ENCODE data around the gene ZNF554. TPM values are rescaled to one million over a fixed set of nuclear protein-coding genes. Genes with fewer than 3 reads are reported as not detected.

The ZNF554 gene
- 1 to 10 TPM; 1.2 to 1.3 TPM for total RNA-seq

DNA sequence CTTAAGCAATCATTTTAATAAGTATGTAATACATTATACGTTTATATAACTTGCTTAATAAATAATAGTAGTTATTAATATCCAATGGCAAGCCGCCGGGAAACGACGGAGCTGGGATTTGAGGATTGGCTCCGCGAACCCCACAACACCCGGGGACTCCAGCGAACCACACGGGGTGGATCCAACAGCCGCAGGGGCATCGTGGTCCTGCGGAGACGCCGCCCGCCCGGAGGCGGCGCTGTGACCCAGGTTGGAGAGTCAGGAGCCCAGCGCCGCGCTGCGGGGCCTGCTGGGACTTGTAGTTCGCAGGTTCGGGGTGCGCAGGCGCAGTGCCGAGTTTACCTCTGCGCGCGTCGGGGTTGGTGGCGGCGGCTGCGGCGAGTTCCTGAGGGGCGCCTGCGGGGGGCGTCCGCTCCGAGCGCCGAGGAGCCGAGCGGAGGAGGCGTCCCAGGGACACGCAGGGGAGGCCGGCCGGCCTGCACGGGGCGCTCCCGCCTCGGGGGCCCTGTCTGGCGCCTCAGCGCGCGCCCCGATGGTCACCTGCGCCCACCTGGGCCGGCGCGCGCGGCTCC, at the start of gene ZNF554:
ZNF554 (plus strand) TSS at position 329 of the 572 bp plus-strand sequence; CDS start at position 533, 204 bp downstream.
- no peak within 1 kb of the TSS for H3K27ac Mint-ChIP-seq

DNA sequence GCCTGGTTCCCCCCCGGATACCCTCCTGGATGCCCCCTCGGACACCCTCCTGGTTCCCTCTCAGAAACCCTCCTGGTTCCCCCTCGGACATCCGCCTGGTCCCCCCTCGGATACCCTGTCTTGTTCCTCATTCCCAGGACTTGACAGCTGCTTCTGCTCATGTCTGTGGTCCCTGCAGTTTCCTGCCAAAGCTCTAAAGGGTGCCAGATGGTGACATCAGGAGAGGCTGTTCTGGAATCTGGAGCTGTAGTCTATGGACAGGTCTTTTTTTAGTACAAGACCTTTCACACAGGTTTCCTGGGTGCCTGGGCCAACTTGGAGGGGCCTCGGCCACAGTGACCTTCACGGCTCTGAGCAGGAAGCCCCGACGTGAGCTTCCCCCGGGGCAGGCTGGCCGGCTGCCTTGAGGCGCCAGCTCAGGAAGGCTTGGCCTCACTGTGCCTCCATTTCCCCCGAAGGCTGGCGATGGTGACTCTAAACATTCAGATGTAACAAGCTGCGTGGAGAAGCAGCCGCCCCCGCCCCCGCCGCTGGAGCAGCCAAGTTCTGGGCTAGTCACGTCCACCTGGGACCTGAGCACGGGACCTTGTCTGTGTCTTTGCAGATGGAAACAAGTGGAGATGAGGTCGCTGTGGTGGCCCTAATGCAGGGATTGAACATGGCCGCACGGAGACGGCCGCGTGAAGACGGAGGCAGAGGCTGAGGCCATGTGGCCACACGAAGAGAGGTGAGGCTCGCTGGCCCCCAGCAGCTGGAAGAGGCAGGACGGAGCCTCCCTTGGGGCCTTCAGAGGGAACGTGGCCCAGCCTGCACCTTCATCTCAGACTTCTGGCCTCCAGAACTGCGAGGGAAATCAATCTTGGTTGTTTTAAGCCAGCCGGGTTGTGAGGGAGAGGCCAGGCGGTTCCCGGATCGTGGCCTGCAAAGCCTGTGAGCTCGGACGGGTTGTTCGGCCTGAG, 49.3 kb upstream of the ZNF554 start:
- no peaks in the 10 kb centered on the region for H3K27me3 Mint-ChIP-seq

More for the DNA sequence above, at the start of gene ZNF554:
- Mint-ChIP-seq H3K9me3 (no peaks in the 10 kb centered on the region), H3K36me3 (no peaks in the 10 kb centered on the region), H3K27me3 (no peaks in the 10 kb centered on the region), H3K4me3 (peak within 1 kb of the TSS; percentile 84), H3K4me1 (peaks cover 2% of the 10 kb centered on the region)
- peak; percentile 99 for DNase-seq

DNA sequence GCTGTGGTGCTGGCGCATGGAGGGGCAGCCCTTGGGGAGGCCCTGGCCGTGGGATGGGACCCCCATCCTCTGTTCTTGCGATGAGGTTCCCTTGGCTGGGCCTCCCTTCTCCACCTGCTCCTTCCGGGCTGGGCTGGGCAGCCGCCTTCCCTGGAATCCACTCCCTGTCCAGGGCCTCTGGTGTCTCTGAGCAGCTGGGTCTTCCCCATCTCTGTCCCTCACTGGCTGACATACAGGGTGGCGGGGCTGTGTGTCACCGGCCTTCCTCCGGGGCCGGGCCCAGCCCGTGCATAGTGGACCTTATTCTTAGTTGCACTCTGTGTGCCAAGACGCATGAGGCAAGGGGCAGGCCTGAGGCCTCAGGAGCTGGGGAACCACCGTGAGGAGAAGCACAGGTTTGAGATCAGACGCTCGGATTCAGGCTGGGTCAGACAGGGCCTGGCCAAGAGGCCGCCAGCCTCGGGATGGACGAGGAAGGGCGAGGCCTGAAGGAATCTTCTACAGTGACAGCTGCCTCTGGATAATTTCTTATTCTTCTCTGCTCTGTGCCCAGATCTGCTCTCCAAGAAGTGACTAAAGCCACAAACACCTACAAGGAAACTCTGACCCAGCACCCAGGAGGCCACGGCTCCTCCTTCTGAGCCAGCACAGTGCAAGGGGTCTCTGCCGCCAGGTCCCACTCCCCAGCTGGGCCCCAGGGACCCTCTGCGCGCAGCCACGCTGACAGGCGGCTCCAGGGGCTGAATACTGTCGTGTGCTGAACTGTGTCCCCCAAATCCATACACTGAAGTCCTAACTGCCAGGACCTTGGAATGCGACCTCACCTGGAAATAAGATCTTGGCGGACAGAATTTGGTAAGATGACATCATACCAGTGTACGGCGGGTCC, 47.6 kb upstream of the ZNF554 start:
- Mint-ChIP-seq H3K27ac (no peak overlapping the region), H3K4me3 (no peak overlapping the region), H3K36me3 (peaks cover 22% of the 10 kb centered on the region), H3K27me3 (no peaks in the 10 kb centered on the region), H3K4me1 (peaks cover 17% of the 10 kb centered on the region), H3K9me3 (no peaks in the 10 kb centered on the region)
- no peak for DNase-seq

More for the DNA sequence above, 49.3 kb upstream of the ZNF554 start:
- Mint-ChIP-seq H3K4me1 (peaks cover 8% of the 10 kb centered on the region), H3K27ac (no peak overlapping the region), H3K4me3 (no peak overlapping the region), H3K9me3 (no peaks in the 10 kb centered on the region), H3K36me3 (peaks cover 9% of the 10 kb centered on the region)
- DNase-seq: no peak

DNA sequence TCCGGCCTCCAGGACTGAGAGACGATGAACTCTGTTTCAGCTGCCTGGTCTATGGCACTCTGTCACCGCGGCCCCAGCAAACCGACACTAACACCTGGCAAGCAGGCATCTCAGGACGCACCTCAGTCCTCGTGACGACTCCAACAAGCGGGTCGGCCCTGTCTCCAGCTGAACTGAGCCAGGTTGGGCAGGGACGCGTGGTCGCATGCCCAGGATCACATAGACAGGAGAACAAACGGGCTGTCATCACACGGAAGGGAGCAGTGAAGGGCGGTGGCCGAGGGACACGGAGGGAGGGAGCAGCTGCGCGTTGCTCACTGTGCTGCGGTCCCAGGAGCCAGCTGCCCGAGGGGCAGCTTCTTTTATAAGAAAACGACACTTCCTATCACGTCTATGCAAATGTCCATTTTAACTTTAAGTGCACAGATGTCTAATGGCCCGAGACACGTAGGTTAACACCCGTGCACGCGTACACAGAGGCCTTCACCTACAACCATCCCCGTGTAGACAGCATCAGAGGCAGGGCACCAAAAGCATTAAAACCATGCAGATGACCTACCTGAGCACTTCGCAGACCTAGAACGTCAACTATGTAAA, 45.5 kb upstream of the ZNF554 start:
- Mint-ChIP-seq H3K4me3 (no peak overlapping the region), H3K27me3 (no peaks in the 10 kb centered on the region), H3K27ac (peak overlapping the region; percentile 52), H3K9me3 (no peaks in the 10 kb centered on the region), H3K4me1 (peaks cover 20% of the 10 kb centered on the region), H3K36me3 (peaks cover 23% of the 10 kb centered on the region)
- DNase-seq: no peak

DNA sequence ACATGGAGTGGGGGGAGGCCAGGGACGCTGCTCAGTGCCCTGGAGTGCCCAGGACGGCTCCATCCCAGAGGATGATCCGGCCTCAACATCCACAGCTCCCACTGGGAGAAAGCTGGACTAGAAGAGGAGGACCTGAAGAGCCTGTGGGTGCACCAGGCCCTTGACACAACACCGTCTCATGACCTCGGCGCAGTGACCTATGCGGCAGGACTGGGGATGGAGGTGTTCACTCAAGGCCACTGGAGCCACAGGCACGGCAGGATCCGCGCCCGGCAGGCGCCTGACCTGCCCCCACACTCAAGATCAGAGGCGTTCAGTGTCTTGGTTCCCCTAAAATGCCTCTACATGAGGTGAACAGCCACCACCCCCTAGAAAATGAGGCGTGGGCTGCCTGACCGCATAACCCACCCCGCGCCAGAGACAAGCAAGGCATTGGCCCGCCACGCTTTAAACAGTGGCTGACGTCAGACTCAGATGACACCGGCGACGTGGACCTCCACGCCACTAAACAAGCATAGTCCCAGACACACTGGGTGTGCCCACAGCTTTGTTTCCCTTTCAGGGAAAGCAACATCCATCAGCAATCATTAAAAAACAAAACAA, 44.6 kb upstream of the ZNF554 start:
- H3K27ac Mint-ChIP-seq: peak overlapping the region; percentile 92
- H3K9me3 Mint-ChIP-seq: no peaks in the 10 kb centered on the region
- no peaks in the 10 kb centered on the region for H3K27me3 Mint-ChIP-seq
- peak overlapping the region; percentile 78 for H3K4me3 Mint-ChIP-seq
- H3K36me3 Mint-ChIP-seq: peaks cover 23% of the 10 kb centered on the region
- peaks cover 21% of the 10 kb centered on the region for H3K4me1 Mint-ChIP-seq
- DNase-seq: no peak

DNA sequence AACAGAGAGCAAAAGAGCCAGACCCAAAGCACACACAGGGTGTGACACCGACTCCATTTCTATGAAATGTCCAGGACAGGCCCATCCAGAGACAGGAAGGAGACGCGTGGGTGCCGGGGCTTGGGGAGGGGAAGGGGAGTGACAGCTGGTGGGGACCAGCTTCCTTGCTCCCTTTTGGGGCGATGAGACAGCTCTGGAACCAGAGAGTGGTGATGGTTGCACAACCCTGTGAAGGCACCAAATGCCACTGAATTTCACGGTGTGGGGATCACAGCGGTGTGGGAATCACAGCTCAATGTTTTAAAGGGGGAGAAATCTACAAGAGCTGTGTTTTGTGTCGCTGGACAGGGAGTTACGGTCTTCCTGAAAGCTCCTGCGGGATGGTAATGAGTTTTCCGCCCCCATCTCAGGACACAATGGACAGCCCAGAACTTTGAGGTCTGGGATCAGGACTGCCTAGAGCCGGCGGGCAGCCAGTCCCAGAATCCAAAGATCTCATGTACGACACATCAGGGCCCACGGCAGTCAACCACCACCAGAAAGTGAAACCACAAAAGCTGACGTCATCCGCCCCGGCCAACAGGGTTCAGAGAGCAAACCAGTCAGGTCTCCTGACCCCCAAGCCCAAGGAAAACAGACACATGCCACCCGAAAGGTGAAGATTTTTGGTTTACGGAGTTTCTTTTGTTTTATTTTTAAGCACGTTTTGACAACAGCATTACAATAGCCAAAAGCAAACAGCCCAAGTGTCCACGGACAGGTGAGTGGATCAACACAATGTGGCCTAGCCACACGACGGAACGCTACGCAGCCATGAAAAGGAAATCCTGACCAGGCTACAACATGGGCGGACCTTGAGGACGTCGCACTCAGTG, 43.9 kb upstream of the ZNF554 start:
- Mint-ChIP-seq H3K9me3 (no peaks in the 10 kb centered on the region), H3K27me3 (no peaks in the 10 kb centered on the region), H3K4me1 (peaks cover 27% of the 10 kb centered on the region), H3K4me3 (peak overlapping the region; percentile 78), H3K27ac (peak overlapping the region; percentile 92), H3K36me3 (peaks cover 23% of the 10 kb centered on the region)
- DNase-seq: peak; percentile 78

DNA sequence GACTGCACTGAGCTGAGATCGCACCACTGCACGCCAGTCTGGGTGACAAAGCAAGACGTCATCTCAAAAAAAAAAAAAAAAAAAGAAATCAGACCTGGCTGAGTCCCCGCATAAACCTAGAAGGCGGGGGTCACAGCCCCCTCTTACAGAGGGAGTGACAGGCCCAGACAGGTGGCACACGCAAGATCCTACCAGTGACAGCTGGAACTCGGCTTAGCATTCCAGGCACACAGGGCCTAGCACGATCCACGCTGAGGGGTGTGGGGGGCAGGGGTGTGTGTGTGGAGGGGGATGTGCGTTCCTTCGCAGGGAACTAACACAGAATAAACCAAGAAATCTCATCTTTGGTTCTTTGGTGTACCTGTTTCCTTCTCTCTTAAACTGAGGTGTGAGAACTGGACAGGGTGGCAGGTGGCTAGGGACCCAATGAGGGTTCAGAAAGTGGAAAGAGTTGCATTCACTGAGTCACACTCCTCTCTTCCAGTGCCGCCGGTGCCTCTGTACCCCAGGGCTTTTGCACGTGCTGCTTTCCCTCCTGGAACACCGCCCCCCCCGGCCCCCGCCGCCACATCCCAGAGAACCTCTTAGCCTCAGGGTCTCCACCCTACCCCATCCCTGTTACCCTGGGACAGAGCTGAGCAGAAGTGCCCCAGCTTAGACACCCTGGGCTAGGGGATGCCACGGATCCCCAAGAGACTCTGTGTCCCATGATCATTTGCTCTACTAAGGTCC, 41.5 kb upstream of the ZNF554 start:
- DNase-seq: no peak
- Mint-ChIP-seq H3K4me1 (peaks cover 32% of the 10 kb centered on the region), H3K4me3 (no peak overlapping the region), H3K9me3 (no peaks in the 10 kb centered on the region), H3K36me3 (peaks cover 21% of the 10 kb centered on the region), H3K27ac (no peak overlapping the region), H3K27me3 (no peaks in the 10 kb centered on the region)

DNA sequence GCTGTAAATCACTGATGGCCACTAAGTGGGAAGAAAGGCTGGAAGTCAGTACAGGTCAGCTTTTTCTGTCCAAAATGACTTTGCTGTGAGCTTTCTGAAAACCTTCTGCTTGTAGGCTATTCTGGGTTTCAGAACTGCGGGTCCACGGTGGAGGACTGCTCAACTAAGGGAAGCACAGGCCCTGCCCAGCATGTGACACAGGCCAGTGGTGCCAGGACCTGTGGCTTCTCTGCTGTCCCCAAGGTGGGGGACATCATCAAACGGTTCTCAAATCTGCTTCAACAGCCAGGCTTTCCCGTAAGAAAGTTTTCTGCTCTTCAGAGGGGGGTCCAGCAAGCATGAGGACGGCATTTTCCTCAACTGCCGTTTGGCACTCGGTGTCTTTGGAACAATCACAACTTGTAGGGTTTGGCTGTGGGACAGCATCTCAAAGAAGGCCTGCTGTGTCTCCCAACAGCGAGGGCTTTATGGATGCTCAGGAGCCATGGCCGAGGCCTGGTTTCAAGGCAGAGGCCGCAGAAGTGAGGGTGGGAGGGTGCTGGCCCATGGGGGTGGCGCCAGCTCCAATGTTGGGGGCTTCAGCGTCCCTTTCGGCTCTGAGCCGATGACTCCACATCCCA, 40.4 kb upstream of the ZNF554 start:
- Mint-ChIP-seq H3K9me3 (no peaks in the 10 kb centered on the region), H3K36me3 (peaks cover 22% of the 10 kb centered on the region), H3K4me1 (peaks cover 42% of the 10 kb centered on the region), H3K4me3 (no peak overlapping the region), H3K27me3 (no peaks in the 10 kb centered on the region), H3K27ac (no peak overlapping the region)
- DNase-seq: no peak

DNA sequence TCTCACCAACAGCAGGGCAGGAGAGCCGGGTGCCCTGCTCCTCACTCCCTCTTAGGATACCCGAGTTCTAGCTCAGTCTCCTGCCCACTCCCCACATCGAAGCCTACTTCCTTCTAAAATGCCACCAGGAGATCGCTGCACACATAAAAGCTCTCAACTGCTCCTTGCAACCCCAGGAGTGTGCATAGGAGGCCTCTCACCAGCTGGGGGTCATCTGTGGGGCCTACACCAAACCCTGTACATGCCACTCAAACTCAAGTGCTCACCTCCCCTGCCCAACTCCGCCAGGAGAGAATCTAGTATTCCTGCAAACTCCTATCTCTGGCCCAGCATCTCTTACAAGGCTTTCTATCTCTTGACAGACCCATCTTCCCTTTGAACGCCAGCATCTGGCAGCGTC, 39.4 kb upstream of the ZNF554 start:
- Mint-ChIP-seq H3K27me3 (no peaks in the 10 kb centered on the region), H3K4me1 (peaks cover 44% of the 10 kb centered on the region), H3K36me3 (peaks cover 20% of the 10 kb centered on the region)

DNA sequence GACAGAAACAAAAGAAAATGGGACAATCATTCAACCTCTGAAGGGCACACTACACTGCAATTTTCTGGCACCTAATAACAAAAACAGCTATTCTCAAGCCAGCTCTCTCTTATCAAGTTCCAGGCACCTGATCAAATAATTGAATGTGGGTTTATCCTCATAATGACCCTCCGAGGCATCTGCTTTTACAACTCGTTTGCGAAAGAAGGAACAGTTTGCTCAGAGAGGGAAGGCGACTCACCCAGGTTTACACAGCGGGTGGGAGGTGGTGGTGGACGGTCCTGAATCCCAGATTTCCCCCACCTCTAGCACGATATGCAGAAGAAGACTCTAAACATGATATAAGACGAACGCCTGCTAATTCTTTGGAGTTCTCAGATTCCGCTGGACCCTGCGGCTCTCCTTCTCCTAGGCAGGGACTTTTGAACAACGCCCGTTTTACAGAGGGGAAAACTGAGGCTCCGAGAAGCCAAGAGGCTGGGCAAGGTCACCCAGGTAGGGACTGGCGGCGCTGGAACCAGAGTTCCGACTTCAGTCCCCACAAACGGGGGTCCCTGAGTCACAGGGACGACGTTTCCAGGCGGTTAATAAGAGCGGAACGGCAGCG, 37.2 kb upstream of the ZNF554 start:
- peak overlapping the region; percentile 80 for H3K27ac Mint-ChIP-seq
- H3K4me3 Mint-ChIP-seq: peak overlapping the region; percentile 90
- no peaks in the 10 kb centered on the region for H3K9me3 Mint-ChIP-seq
- DNase-seq: no peak
- peaks cover 10% of the 10 kb centered on the region for H3K36me3 Mint-ChIP-seq
- no peaks in the 10 kb centered on the region for H3K27me3 Mint-ChIP-seq
- peaks cover 40% of the 10 kb centered on the region for H3K4me1 Mint-ChIP-seq

More for the DNA sequence above, 39.4 kb upstream of the ZNF554 start:
- Mint-ChIP-seq H3K27ac (peak overlapping the region; percentile 36), H3K9me3 (no peaks in the 10 kb centered on the region), H3K4me3 (no peak overlapping the region)
- DNase-seq: no peak

DNA sequence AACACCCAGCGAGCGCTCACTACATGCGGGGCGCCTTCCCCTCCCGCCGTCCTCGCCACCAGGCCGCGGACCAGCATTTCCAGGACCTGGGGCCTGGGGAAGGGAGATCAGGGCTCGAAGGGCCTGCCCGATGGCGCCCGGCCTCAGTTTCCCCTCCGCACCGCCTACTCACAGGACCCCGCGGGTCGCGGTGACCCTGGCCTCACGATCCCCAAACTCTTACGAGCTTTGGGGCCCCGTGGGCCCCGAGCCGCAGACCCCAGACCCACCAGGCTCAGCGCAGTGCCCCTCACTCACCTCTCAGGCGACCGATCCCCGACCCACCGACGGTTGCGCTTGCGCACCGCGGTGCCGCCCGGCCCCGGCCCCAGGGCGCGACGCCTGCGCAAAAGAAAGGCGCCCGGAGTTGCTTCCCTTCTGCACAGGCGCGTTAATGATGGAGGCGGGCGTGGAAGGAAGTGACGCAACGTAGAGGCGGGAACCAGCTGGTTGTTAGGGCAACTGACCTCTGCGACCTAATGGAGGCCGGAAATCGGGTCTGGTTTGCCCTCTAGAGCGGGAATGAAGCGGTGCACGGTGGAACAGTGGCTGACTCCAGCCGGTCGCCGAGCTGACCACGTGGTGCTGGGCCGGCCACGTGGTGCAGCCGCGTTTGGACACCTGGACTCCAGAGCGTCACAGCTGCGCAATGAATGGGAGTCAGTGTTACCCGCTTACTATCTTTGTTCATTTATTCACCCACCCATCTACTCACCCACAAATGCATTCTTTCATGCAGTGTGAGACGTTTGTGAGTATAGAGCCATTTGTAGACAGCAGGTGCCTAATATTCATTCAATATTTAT, 36.5 kb upstream of the ZNF554 start, which contains the start of gene SGTA:
SGTA (minus strand) TSS at position 338 of the 845 bp plus-strand sequence. CDS start 14,205 bp downstream, outside the sequence.
- Mint-ChIP-seq H3K36me3 (peaks cover 13% of the 10 kb centered on the region), H3K9me3 (no peaks in the 10 kb centered on the region), H3K4me3 (peak within 1 kb of the TSS; percentile 90), H3K27me3 (no peaks in the 10 kb centered on the region), H3K4me1 (peaks cover 44% of the 10 kb centered on the region), H3K27ac (peak within 1 kb of the TSS; percentile 92)
- peak; percentile 97 for DNase-seq

Data from activated naive CD8-positive, alpha-beta T cell treated with anti-CD3 and anti-CD28 coated beads for 36 hours (primary cell).